Measurements from ENCODE around the gene MGLL. TPM values are rescaled to one million over a fixed set of nuclear protein-coding genes. Genes with fewer than 3 reads are reported as not detected.

The MGLL gene
- total RNA-seq, 2 experiments from 2014 or later, result 0.28 to 0.29 TPM

DNA sequence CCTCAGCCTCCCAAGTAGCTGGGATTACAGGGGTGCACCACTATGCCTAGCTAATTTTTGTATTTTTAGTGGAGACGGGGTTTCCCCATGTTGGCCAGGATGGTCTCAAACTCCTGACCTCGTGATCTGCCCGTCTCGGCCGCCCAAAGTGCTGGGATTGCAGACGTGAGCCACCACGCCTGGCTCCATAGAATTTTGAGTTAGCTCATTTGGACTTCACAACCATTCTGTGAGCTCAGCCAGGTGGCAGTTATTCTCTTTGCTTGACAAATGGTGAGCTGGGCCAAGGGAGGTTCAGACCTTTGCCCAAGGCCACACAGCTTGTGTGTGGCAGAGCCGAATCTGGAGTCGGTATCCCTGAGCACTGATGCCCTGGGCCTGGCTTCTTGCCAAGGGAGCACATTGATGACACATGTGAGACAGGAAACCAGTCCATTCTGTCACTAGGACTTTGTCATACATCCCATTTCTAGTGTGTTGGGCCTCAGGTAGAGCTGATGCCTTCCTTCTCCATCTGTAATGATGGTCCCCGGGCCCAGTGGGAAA, 175.7 kb downstream of the MGLL start:
- H3K9me3 Mint-ChIP-seq, result no peaks in the 10 kb centered on the region

GRCh38 chr3:127645371-127646015, 176.8 kb downstream of the MGLL start:
- Mint-ChIP-seq H3K9me3 (no peaks in the 10 kb centered on the region), H3K4me3 (no peak overlapping the region), H3K27me3 (no peaks in the 10 kb centered on the region), H3K36me3 (no peaks in the 10 kb centered on the region), H3K27ac (no peak overlapping the region), H3K4me1 (no peaks in the 10 kb centered on the region)
- DNase-seq, result no peak

More for the DNA sequence above, 175.7 kb downstream of the MGLL start:
- no peak for DNase-seq
- H3K4me1 Mint-ChIP-seq, result no peaks in the 10 kb centered on the region
- no peaks in the 10 kb centered on the region for H3K27me3 Mint-ChIP-seq
- no peak overlapping the region for H3K27ac Mint-ChIP-seq
- no peaks in the 10 kb centered on the region for H3K36me3 Mint-ChIP-seq
- H3K4me3 Mint-ChIP-seq, result no peak overlapping the region

DNA sequence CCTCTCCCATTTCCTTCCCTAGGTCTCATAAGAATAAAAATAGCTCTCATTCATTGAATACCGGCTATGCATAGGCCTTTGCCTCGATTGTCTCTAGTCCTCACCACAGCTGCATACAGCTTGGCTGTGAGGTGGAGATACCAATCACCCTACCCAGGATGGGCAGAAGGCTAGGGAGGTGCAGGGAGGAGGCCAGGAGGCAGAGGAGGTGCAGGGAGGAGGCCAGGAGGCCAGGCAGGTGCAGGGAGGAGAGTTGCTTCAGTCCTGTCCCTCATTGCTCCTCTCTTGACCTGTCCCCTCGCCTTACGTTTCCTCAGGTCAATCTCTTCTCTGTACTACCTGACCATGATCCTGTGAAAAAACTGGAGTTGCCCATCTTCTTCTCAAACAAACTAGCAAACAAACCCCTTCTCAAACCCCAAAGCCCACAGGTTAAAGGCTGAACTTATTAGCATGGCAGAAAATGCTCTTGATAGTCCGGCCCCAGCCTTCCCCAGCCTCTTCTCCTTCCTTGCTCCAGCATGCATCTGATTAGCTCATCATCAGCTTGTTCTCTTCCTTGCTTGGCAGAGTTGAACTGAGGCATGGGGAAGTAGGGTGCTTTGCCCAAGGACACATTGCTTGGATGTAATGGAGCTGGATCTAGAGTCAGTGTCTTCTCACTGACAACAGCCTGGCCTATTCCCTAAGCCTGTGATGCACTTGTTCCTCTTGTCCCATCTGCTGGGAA, 177.5 kb downstream of the MGLL start:
- Mint-ChIP-seq H3K4me1 (no peaks in the 10 kb centered on the region), H3K36me3 (no peaks in the 10 kb centered on the region), H3K27me3 (no peaks in the 10 kb centered on the region), H3K4me3 (no peak overlapping the region), H3K9me3 (no peaks in the 10 kb centered on the region), H3K27ac (no peak overlapping the region)
- DNase-seq, result no peak

- Mint-ChIP-seq H3K4me1 (peaks cover 8% of the 10 kb centered on the region), H3K27ac (no peak overlapping the region), H3K36me3 (no peaks in the 10 kb centered on the region), H3K9me3 (no peaks in the 10 kb centered on the region), H3K27me3 (peaks cover 5% of the 10 kb centered on the region), H3K4me3 (no peak overlapping the region)
- no peak for DNase-seq
These were observed 182.3 kb downstream of the MGLL start for GRCh38 chr3:127640042-127640355.

DNA sequence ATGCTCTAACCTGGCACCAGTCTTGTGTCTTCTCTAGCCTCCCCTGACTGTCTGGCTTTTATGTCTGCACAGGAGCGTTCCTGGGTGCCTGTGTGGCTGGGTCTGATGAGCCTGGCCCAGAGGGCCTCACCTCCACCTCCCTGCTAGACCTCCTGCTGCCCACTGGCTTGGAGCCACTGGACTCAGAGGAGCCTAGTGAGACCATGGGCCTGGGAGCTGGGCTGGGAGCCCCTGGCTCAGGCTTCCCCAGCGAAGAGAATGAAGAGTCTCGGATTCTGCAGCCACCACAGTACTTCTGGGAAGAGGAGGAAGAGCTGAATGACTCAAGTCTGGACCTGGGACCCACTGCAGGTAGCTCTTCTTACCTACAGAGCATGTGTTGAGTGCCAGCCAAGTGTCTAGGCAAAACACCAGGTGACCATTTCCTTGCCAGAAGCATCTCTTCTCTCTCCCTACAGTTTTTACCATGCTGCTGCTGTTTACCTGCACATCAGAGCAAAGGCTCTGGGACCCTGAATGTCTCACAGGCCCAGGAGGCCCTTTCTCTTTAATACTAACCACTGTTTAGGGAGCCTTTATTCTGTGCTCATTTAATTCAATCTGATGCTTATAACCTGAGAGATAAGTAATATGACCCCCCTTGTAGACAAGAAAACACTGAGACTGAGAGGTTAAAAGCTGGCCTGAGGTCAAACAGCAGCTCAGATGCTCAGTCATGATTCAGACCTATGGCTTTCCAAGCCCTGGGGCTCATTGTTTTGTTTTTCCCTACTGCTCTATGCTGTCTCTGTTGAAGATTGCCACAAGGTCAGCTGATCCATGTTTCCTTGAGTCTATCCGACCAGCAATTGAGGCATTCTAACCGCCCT, 182.9 kb downstream of the MGLL start:
- no peaks in the 10 kb centered on the region for H3K36me3 Mint-ChIP-seq
- peaks cover 8% of the 10 kb centered on the region for H3K27me3 Mint-ChIP-seq
- no peak overlapping the region for H3K4me3 Mint-ChIP-seq
- no peaks in the 10 kb centered on the region for H3K9me3 Mint-ChIP-seq
- DNase-seq, result no peak
- H3K4me1 Mint-ChIP-seq, result peaks cover 8% of the 10 kb centered on the region
- no peak overlapping the region for H3K27ac Mint-ChIP-seq

Other genes starting within 250 kb of the MGLL start
- gene TPRA1, start 231.8 kb downstream of the MGLL start, total RNA-seq, result 10 to 100 TPM; 29.4 to 32.3 TPM
- gene MCM2, start 224.1 kb downstream of the MGLL start, total RNA-seq, result 100 to 1,000 TPM; 311 to 325 TPM
- 1 to 10 TPM; 1.3 to 1.7 TPM for gene PODXL2, start 193.3 kb downstream of the MGLL start, total RNA-seq
- 1 to 10 TPM; 6.8 to 8.0 TPM for gene ABTB1, start 149.6 kb downstream of the MGLL start, total RNA-seq
- gene KBTBD12, start 92.7 kb upstream of the MGLL start, total RNA-seq, result not detected
- 100 to 1,000 TPM; 149 to 155 TPM for gene SEC61A1, start 229.9 kb upstream of the MGLL start, total RNA-seq